Smooth muscle cell (in vitro differentiated cells): Measurements from ENCODE around the gene CHI3L2. TPM values are rescaled to one million over a fixed set of nuclear protein-coding genes. Genes with fewer than 3 reads are reported as not detected.

Experiments
- DNase-seq: peaks from one replicate; lab custom pipeline; 2025; ENCODE audit not compliant: unreplicated experiment; lab: John Stamatoyannopoulos, UW
- H2AFZ ChIP-seq: fragments of 200-600 bp; sonication (generic); 2 replicates; pipeline ENCODE4 v1.6.0; 2016; ENCODE audit warnings: antibody characterized with exemption, low read depth, mild to moderate bottlenecking
- H3F3A ChIP-seq: fragments of 200-600 bp; sonication (generic); 2 replicates; pipeline ENCODE4 v1.6.0; 2017; ENCODE audit warnings: antibody characterized with exemption, low read depth
- H3K27ac ChIP-seq: fragments of 200-600 bp; sonication (generic); 2 replicates; pipeline ENCODE4 v1.5.1; 2016; ENCODE audit warnings: low read depth, mild to moderate bottlenecking
- H3K27me3 ChIP-seq: fragments of 200-600 bp; sonication (generic); 2 replicates; pipeline ENCODE4 v1.6.1; 2016; ENCODE audit warnings: low read depth, mild to moderate bottlenecking
- H3K36me3 ChIP-seq: fragments of 200-600 bp; sonication (generic); 2 replicates; pipeline ENCODE4 v1.5.1; 2016; ENCODE audit warnings: low read depth
- H3K4me1 ChIP-seq: fragments of 200-600 bp; sonication (generic); 2 replicates; pipeline ENCODE4 v1.5.1; 2016; ENCODE audit warnings: low read depth
- H3K4me2 ChIP-seq: fragments of 200-600 bp; sonication (generic); 2 replicates; pipeline ENCODE4 v1.6.0; 2016; ENCODE audit warnings: mild to moderate bottlenecking
- H3K4me3 ChIP-seq: fragments of 200-600 bp; sonication (generic); 2 replicates; pipeline ENCODE4 v1.5.1; 2016; ENCODE audit warnings: mild to moderate bottlenecking
- H3K79me2 ChIP-seq: fragments of 200-600 bp; sonication (generic); 2 replicates; pipeline ENCODE4 v1.6.0; 2016; ENCODE audit warnings: low read depth, mild to moderate bottlenecking
- H3K9ac ChIP-seq: fragments of 200-600 bp; sonication (generic); 2 replicates; pipeline ENCODE4 v1.6.0; 2016; ENCODE audit warnings: low read depth
- H3K9me3 ChIP-seq: fragments of 200-600 bp; sonication (generic); replicated peaks from 2 replicates; pipeline ENCODE4 v1.5.1; 2016; ENCODE audit warnings: low read depth
- H4K20me1 ChIP-seq: fragments of 200-600 bp; sonication (generic); 2 replicates; pipeline ENCODE4 v1.6.0; 2016; ENCODE audit warnings: low read depth
- CTCF ChIP-seq: fragments of 200-600 bp; sonication (generic); IDR thresholded peaks from 2 replicates; pipeline ENCODE4 v1.5.1; 2017; ENCODE audit warnings: borderline replicate concordance, mild to moderate bottlenecking, antibody characterized with exemption; ENCODE audit not compliant: insufficient read depth, poor library complexity, severe bottlenecking
- WGBS: methylation state at CpG from one replicate; pipeline ENCODE4 v1.1.7; 2016; ENCODE audit warnings: low lambda C conversion rate; 5-methylcytosine and 5-hydroxymethylcytosine counted together
- polyA plus RNA-seq: library from polyadenylated mRNA; unstranded; fragments of >200 nt; fragmentation: Nextera tagmentation; extraction: Ambion mirVana; gene quantifications from 2 replicates; pipeline ENCODE4 v1.2.1, GENCODE V29; 2016
- total RNA-seq: library from RNA; depleted of rRNA; stranded (reverse); fragments of >200 nt; gene quantifications from 2 replicates; pipeline ENCODE4 v1.2.3, GENCODE V29; 2014

CHI3L2 gene
- total and polyA plus RNA-seq, 2 experiments from 2014 or later, result 0.54 to 2.0 TPM

GRCh38 chr1:111236806-111237205, 9.3 kb downstream of the CHI3L2 start:
- Histone ChIP-seq H3K4me3 (no peak overlapping the region), H3K36me3 (no peaks in the 10 kb centered on the region), H3K27me3 (no peaks in the 10 kb centered on the region), H4K20me1 (no peaks in the 10 kb centered on the region), H3K9me3 (no peaks in the 10 kb centered on the region), H3K9ac (no peak overlapping the region), H2AFZ (no peak overlapping the region), H3K4me2 (no peak overlapping the region), H3K4me1 (no peaks in the 10 kb centered on the region), H3F3A (no peaks in the 10 kb centered on the region), H3K79me2 (no peaks in the 10 kb centered on the region), H3K27ac (no peak overlapping the region)
- no peak for TF ChIP-seq CTCF
- WGBS, result 38% methylated on average over 3 of the region's 3 CpGs
- DNase-seq, result no peak

GRCh38 chr1:111238056-111238795, 10.7 kb downstream of the CHI3L2 start:
- 88% methylated on average over 5 of the region's 5 CpGs for WGBS
- no peak for DNase-seq

GRCh38 chr1:111241797-111242196, 14.3 kb downstream of the CHI3L2 start:
- H3K4me2 ChIP-seq, result no peak overlapping the region

More at GRCh38 chr1:111238056-111238795, 10.7 kb downstream of the CHI3L2 start:
- H3K27ac ChIP-seq, result no peak overlapping the region
- H3K9me3 ChIP-seq, result no peaks in the 10 kb centered on the region
- H3K4me2 ChIP-seq, result no peak overlapping the region
- no peaks in the 10 kb centered on the region for H3F3A ChIP-seq
- H3K4me1 ChIP-seq, result no peaks in the 10 kb centered on the region
- no peaks in the 10 kb centered on the region for H3K27me3 ChIP-seq
- no peak overlapping the region for H3K9ac ChIP-seq
- no peak for TF ChIP-seq CTCF
- H2AFZ ChIP-seq, result no peak overlapping the region
- no peaks in the 10 kb centered on the region for H4K20me1 ChIP-seq
- H3K4me3 ChIP-seq, result no peak overlapping the region
- H3K79me2 ChIP-seq, result no peaks in the 10 kb centered on the region
- no peaks in the 10 kb centered on the region for H3K36me3 ChIP-seq

More at GRCh38 chr1:111241797-111242196, 14.3 kb downstream of the CHI3L2 start:
- WGBS, result 60% methylated on average over 2 of the region's 2 CpGs
- Histone ChIP-seq H4K20me1 (no peaks in the 10 kb centered on the region), H3K9ac (no peak overlapping the region), H3K27me3 (no peaks in the 10 kb centered on the region), H2AFZ (no peak overlapping the region), H3K4me1 (no peaks in the 10 kb centered on the region), H3F3A (no peaks in the 10 kb centered on the region), H3K9me3 (no peaks in the 10 kb centered on the region), H3K27ac (no peak overlapping the region), H3K36me3 (no peaks in the 10 kb centered on the region), H3K4me3 (no peak overlapping the region), H3K79me2 (no peaks in the 10 kb centered on the region)
- no peak for TF ChIP-seq CTCF
- no peak for DNase-seq
